ENCODE measurements around the gene DIABLO.

DNA sequence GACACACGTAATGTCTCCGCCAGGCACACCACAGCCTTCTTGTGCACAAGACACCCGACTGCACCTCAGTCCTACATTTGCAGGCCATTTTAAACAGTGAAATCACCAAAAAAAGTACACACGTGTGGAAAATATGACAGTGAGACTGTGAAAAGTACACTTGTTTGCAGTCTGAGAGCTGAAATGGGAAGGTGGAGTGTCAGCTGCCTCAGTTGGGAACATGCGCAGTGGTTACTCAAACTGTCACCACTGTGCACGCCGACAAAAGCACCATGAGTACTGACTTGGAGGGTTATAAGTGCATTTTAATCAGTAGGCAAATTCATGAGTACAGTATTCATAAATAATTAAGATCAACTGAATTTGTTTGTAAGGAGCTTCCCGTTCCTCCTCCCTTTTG is 24.7 kb upstream of the DIABLO start:
- TF ChIP-seq POLR2AphosphoS5 (IDR thresholded peaks at IDR 0.05; ENCODE audit: low read depth, low read length) (no peak), POLR2A (IDR thresholded peaks at IDR 0.05; ENCODE audit: borderline replicate concordance, extremely low read depth, insufficient read depth, insufficient read length) (no peak), SIN3A (IDR thresholded peaks at IDR 0.05; ENCODE audit: low read depth) (no peak), RAD21 (IDR thresholded peaks at IDR 0.05; ENCODE audit: low read depth) (no peak), YY1 (IDR thresholded peaks at IDR 0.05; ENCODE audit: extremely low read depth, insufficient replicate concordance, low read depth, low read length) (no peak), EGR1 (IDR thresholded peaks at IDR 0.05; ENCODE audit: low read depth) (no peak), JUND (IDR thresholded peaks at IDR 0.05) (no peak), EZH2phosphoT487 (IDR thresholded peaks at IDR 0.05; ENCODE audit: borderline replicate concordance) (no peak), CEBPB (IDR thresholded peaks at IDR 0.05; ENCODE audit: low read depth) (no peak)
- TF ChIP-seq, protein P1, sequence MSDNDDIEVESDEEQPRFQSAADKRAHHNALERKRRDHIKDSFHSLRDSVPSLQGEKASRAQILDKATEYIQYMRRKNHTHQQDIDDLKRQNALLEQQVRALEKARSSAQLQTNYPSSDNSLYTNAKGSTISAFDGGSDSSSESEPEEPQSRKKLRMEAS (IDR thresholded peaks at IDR 0.05) = no peak
- TF ChIP-seq, protein P2, sequence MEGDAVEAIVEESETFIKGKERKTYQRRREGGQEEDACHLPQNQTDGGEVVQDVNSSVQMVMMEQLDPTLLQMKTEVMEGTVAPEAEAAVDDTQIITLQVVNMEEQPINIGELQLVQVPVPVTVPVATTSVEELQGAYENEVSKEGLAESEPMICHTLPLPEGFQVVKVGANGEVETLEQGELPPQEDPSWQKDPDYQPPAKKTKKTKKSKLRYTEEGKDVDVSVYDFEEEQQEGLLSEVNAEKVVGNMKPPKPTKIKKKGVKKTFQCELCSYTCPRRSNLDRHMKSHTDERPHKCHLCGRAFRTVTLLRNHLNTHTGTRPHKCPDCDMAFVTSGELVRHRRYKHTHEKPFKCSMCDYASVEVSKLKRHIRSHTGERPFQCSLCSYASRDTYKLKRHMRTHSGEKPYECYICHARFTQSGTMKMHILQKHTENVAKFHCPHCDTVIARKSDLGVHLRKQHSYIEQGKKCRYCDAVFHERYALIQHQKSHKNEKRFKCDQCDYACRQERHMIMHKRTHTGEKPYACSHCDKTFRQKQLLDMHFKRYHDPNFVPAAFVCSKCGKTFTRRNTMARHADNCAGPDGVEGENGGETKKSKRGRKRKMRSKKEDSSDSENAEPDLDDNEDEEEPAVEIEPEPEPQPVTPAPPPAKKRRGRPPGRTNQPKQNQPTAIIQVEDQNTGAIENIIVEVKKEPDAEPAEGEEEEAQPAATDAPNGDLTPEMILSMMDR (IDR thresholded peaks at IDR 0.05 in 2 of 3, conservative IDR thresholded peaks at IDR 0.05 in 1 of 3; ENCODE audit: borderline replicate concordance in 1 of 3, insufficient read depth in 1 of 3, low read depth in 2 of 3, low read length in 2 of 3) = no peak
- TF ChIP-seq, protein P3, sequence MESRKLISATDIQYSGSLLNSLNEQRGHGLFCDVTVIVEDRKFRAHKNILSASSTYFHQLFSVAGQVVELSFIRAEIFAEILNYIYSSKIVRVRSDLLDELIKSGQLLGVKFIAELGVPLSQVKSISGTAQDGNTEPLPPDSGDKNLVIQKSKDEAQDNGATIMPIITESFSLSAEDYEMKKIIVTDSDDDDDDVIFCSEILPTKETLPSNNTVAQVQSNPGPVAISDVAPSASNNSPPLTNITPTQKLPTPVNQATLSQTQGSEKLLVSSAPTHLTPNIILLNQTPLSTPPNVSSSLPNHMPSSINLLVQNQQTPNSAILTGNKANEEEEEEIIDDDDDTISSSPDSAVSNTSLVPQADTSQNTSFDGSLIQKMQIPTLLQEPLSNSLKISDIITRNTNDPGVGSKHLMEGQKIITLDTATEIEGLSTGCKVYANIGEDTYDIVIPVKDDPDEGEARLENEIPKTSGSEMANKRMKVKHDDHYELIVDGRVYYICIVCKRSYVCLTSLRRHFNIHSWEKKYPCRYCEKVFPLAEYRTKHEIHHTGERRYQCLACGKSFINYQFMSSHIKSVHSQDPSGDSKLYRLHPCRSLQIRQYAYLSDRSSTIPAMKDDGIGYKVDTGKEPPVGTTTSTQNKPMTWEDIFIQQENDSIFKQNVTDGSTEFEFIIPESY (IDR thresholded peaks at IDR 0.05; ENCODE audit: extremely low read depth, insufficient replicate concordance, low read length) = no peak
- TF ChIP-seq, protein P4, sequence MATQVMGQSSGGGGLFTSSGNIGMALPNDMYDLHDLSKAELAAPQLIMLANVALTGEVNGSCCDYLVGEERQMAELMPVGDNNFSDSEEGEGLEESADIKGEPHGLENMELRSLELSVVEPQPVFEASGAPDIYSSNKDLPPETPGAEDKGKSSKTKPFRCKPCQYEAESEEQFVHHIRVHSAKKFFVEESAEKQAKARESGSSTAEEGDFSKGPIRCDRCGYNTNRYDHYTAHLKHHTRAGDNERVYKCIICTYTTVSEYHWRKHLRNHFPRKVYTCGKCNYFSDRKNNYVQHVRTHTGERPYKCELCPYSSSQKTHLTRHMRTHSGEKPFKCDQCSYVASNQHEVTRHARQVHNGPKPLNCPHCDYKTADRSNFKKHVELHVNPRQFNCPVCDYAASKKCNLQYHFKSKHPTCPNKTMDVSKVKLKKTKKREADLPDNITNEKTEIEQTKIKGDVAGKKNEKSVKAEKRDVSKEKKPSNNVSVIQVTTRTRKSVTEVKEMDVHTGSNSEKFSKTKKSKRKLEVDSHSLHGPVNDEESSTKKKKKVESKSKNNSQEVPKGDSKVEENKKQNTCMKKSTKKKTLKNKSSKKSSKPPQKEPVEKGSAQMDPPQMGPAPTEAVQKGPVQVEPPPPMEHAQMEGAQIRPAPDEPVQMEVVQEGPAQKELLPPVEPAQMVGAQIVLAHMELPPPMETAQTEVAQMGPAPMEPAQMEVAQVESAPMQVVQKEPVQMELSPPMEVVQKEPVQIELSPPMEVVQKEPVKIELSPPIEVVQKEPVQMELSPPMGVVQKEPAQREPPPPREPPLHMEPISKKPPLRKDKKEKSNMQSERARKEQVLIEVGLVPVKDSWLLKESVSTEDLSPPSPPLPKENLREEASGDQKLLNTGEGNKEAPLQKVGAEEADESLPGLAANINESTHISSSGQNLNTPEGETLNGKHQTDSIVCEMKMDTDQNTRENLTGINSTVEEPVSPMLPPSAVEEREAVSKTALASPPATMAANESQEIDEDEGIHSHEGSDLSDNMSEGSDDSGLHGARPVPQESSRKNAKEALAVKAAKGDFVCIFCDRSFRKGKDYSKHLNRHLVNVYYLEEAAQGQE (IDR thresholded peaks at IDR 0.05; ENCODE audit: low read depth) = no peak
- TF ChIP-seq, protein P5, sequence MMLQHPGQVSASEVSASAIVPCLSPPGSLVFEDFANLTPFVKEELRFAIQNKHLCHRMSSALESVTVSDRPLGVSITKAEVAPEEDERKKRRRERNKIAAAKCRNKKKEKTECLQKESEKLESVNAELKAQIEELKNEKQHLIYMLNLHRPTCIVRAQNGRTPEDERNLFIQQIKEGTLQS (IDR thresholded peaks at IDR 0.05) = no peak

Measured in HCT116 (cell line).